Measurements from ENCODE around the gene CFAP46.
"Not testable (repeated sequence)": the region's sequence is repeated elsewhere in the genome, so short reads cannot be mapped to it uniquely, and the experiment has no call there.

The CFAP46 gene

DNA sequence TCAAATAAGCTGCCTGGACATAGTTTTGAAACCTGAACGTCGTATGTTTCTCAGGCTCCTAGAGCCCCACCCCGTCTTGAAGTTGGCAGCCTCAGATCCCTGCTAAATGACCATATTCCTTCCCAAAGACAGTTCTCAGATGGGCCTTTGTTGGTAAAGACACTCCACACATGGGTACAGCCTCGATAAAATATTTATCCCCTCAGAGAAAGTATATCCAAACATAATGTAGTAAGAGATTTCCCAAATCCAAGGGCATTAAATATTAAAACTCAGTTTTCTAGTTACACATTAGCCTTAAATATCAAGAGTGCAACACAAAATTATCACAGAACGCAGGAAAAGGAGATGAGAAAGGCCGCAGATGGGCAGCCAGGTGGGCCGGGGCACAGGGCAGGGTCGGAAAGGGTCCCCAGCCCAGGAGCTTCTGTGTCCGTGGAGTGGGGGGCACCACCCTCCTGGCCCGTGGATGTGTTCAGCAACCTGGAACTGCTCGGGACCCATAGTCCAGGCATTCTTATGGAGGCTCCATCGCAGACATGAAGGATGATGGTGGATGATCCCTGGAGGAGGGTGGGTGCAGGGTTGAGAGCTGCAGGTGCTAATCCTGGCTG lies 1.5 kb upstream of the CFAP46 start:
- no peak for DNase-seq (ENCODE audit: low read depth)

DNA sequence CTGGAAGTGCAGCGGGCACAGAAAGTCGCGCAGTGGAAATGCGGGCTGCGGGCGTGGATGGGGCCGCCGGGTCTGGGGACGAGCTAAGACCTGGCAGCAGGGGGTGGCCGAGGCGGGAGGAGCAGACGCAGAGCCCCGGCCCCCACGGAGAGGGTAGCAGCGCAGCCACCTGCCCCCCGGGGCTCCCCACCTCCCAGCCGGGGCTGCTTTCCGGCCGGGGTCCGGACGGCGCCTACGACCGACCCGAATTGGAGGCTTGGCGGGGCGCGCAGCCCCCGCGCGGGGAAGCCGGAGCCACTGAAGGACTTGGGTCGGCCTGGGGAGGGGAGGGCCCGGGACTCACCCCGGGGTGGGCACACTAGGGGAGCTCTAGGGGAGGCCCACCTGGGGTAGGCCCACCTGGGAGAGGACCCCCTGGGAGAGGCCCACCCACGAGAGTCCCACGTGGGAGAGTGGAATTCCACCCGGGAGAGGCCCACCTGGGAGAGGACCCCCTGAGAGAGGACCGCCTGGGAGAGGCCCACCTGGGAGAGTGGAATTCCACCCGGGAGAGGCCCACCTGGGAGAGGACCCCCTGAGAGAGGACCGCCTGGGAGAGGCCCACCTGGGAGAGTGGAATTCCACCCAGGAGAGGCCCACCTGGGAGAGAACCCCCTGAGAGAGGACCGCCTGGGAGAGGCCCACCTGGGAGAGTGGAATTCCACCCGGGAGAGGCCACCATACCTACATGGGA lies 854 bp upstream of the CFAP46 start:
- no peak for DNase-seq (ENCODE audit: low read depth)

- no peak for DNase-seq (ENCODE audit: low read depth)
Measured at GRCh38 chr10:132941640-132942051, 724 bp downstream of the CFAP46 start.

GRCh38 chr10:132940791-132941465 lies 1.4 kb downstream of the CFAP46 start:
- no peak for DNase-seq (ENCODE audit: low read depth)

- DNase-seq (ENCODE audit: low read depth), result no peak
Measured at GRCh38 chr10:132939957-132940790, 2.2 kb downstream of the CFAP46 start.

- no peak for DNase-seq (ENCODE audit: low read depth)
Measured at GRCh38 chr10:132939378-132939955, 2.9 kb downstream of the CFAP46 start.

DNA sequence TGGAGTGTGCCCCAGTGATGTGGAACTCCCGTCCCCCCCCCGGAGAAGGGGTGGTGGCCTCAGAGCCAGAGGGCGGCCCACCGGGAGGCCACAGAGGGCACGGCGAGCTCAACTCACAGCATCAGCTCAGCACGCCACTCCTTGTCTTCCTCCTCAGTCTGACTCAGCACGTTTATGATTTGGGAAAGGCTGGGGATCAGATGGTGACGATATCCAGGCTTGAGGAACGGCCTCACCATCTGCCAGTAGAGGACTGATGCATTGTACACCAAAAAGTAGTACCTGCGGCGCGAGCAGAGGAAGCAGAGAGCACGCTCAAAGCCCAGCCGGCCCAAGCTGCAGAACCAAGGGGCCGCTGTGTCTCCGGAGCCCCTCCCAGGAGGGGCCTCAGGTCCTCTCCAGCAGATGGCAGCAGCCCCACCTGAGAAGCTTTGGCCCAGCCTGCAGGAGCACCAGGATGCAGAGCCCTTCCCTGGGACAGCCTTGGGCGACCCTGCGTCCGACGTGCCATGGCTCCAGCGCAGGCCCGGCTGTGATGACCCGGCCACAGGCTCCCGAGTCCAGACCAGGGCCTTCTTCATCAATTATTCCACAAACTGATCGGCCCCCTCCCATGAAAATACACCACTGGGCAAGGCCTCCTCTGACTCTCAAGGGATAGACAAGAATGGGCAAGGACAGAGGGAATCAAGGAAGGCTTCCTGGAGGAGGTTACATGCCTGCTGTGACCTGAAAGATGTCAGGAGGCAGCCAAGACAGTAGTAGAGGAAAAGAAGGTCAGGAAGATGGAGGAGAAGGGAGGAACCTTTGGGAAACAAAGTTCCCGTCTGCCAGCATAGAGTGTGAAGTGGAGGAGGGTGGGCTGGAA lies 3.7 kb downstream of the CFAP46 start:
- no peak for DNase-seq (ENCODE audit: low read depth)

DNA sequence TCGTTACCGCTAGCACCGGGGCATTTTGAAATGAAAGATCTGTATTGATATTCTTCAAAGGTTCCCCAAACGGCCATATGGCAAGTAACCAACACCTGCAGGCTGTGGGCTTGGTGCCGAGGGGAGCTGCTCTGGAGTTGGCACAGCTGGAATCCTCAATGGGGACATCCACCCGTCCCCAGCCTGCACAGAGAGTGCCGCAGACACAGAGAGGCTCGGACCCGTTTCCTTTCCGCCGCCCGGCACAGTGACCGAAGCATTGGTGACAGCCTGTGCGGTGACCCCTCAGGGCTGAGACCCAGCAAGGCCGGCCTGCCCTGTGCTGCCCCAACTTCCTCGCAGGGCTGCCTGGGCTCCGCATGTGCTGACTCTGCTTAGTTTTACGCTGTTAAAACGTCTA lies 4.5 kb downstream of the CFAP46 start:
- no peak for DNase-seq (ENCODE audit: low read depth)

DNA sequence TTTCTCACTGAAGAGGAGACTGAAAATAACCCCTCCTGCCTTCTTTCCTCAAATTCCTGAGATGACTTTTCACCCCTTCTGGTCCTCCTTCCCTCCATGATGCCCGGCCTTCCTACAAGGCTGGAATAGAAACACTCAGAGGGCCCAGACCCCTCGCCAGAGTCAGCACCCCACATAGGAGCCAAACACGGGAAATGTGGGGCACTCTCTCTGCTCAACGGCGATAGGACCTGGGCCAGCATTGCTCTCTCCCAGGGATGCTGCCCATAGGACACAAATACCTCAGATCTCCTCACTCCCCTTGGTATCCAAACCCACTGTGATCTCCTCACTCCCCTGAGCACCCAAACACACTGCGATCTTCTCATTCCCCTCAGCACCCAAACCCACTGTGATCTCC lies 7.4 kb downstream of the CFAP46 start:
- DNase-seq (ENCODE audit: low read depth), result no peak

GRCh38 chr10:132933308-132934042 lies 8.9 kb downstream of the CFAP46 start:
- no peak for DNase-seq (ENCODE audit: low read depth)

- no peak for DNase-seq (ENCODE audit: low read depth)
Measured at GRCh38 chr10:132932461-132933307, 9.7 kb downstream of the CFAP46 start.

GRCh38 chr10:132931258-132932250 lies 10.8 kb downstream of the CFAP46 start:
- not testable (repeated sequence) for DNase-seq (ENCODE audit: low read depth)

DNA sequence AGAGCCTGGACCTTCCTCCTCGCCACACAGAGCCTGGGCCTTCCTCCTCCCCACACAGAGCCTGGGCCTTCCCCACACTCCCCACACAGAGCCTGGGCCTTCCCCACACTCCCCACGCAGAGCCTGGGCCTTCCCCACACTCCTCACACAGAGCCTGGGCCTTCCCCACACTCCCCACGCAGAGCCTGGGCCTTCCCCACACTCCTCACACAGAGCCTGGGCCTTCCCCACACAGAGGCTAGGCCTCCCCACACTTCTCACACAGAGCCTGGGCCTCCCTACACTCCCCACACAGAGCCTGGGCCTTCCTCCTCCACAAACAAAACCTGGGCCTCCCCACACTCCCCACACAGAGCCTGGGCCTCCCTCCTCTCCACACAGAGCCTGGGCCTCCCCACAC lies 11.7 kb downstream of the CFAP46 start:
- not testable (repeated sequence) for DNase-seq (ENCODE audit: low read depth)

DNA sequence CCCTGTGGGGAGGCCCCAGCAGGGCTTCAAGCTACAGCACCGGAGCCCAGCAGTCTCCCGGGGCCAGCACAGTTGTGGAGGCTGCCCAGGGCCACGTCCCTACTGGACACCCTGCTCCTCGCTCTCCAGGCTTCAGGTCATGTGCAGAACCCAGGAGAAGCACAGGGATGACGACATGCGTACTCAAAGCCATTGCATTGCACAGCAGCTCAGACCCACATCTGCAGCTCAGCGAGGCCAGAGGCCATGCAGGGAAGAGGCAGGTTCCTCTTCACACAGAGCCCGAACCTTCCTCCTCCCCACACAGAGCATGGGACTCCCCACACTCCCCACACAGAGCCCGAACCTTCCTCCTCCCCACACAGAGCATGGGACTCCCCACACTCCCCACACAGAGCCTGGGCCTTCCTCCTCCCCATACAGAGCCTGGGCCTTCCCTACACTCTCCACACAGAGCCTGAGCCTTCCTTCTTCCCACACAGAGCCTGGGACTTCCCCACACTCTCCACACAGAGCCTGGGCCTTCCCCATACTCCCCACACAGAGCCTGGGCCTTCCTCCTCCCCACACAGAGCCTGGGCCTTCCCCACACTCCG lies 12.3 kb downstream of the CFAP46 start:
- DNase-seq (ENCODE audit: low read depth), result no peak

DNA sequence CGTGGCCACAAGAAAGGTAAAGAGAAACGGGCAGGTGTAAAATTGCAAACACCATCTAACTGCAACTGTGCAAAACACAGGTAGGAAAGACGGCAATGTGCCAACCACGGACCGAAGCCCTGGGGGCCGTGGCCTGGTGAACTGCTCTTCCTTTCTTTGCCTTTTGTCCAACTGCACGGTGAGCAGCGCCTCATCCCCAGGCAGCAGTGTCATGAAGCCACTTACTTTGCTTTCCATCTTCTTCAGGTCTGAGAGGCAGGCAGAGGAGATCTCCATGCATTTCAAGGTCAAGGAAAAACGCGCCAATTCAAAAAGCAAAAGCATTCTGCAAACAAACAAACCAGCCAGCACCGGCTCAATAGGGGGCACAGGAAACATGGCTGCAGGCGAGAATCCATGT lies 12.9 kb downstream of the CFAP46 start:
- no peak for DNase-seq (ENCODE audit: low read depth)

GRCh38 chr10:132928261-132928660 lies 14.1 kb downstream of the CFAP46 start:
- no peak for DNase-seq (ENCODE audit: low read depth)

- no peak for DNase-seq (ENCODE audit: low read depth)
Measured at GRCh38 chr10:132927824-132928223, 14.5 kb downstream of the CFAP46 start.

Measured in T-helper 22 cell (primary cell).